HEK293 (cell line): Measurements from ENCODE around the gene BLMH.

ENCODE experiments used
- BCL11B ChIP-seq: fragments of 450-650 bp; formaldehyde crosslinking; IDR thresholded peaks from 2 replicates; pipeline ENCODE4 v1.5.1; 2016; ENCODE audit warnings: low read depth, missing biosample characterization, missing genetic modification characterization
- ZNF416 ChIP-seq: fragments of 450-650 bp; formaldehyde crosslinking; IDR thresholded peaks from 2 replicates; pipeline ENCODE4 v1.5.1; 2016; ENCODE audit warnings: missing biosample characterization, missing genetic modification characterization
- ZNF626 ChIP-seq: fragments of 450-650 bp; sonication (Bioruptor Pico); formaldehyde crosslinking; IDR thresholded peaks from 2 replicates; pipeline ENCODE4 v1.5.1; 2018; ENCODE audit warnings: missing biosample characterization, missing genetic modification characterization, inconsistent platforms
- TF ChIP-seq, protein P1 (sequence below): fragments of 450-650 bp; formaldehyde crosslinking; IDR thresholded peaks from 2 replicates; pipeline ENCODE4 v1.5.1; 2016; ENCODE audit warnings: missing biosample characterization, missing genetic modification characterization
- TF ChIP-seq, protein P2 (sequence below): fragments of 450-650 bp; formaldehyde crosslinking; IDR thresholded peaks from 2 replicates; pipeline ENCODE4 v1.5.1; 2016; ENCODE audit warnings: missing biosample characterization, missing genetic modification characterization
- TF ChIP-seq, protein P3 (sequence below): fragments of 450-650 bp; formaldehyde crosslinking; IDR thresholded peaks from 2 replicates; pipeline ENCODE4 v1.5.1; 2016; ENCODE audit warnings: missing biosample characterization, missing genetic modification characterization

- TF ChIP-seq, protein P1, sequence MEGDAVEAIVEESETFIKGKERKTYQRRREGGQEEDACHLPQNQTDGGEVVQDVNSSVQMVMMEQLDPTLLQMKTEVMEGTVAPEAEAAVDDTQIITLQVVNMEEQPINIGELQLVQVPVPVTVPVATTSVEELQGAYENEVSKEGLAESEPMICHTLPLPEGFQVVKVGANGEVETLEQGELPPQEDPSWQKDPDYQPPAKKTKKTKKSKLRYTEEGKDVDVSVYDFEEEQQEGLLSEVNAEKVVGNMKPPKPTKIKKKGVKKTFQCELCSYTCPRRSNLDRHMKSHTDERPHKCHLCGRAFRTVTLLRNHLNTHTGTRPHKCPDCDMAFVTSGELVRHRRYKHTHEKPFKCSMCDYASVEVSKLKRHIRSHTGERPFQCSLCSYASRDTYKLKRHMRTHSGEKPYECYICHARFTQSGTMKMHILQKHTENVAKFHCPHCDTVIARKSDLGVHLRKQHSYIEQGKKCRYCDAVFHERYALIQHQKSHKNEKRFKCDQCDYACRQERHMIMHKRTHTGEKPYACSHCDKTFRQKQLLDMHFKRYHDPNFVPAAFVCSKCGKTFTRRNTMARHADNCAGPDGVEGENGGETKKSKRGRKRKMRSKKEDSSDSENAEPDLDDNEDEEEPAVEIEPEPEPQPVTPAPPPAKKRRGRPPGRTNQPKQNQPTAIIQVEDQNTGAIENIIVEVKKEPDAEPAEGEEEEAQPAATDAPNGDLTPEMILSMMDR (tag by site-specific recombination), result no peak
- no peak for TF ChIP-seq ZNF626 (tag by site-specific recombination)
- no peak for TF ChIP-seq BCL11B
- TF ChIP-seq, protein P2, sequence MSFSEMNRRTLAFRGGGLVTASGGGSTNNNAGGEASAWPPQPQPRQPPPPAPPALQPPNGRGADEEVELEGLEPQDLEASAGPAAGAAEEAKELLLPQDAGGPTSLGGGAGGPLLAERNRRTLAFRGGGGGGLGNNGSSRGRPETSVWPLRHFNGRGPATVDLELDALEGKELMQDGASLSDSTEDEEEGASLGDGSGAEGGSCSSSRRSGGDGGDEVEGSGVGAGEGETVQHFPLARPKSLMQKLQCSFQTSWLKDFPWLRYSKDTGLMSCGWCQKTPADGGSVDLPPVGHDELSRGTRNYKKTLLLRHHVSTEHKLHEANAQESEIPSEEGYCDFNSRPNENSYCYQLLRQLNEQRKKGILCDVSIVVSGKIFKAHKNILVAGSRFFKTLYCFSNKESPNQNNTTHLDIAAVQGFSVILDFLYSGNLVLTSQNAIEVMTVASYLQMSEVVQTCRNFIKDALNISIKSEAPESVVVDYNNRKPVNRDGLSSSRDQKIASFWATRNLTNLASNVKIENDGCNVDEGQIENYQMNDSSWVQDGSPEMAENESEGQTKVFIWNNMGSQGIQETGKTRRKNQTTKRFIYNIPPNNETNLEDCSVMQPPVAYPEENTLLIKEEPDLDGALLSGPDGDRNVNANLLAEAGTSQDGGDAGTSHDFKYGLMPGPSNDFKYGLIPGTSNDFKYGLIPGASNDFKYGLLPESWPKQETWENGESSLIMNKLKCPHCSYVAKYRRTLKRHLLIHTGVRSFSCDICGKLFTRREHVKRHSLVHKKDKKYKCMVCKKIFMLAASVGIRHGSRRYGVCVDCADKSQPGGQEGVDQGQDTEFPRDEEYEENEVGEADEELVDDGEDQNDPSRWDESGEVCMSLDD (tag by site-specific recombination), result no peak
- TF ChIP-seq, protein P3, sequence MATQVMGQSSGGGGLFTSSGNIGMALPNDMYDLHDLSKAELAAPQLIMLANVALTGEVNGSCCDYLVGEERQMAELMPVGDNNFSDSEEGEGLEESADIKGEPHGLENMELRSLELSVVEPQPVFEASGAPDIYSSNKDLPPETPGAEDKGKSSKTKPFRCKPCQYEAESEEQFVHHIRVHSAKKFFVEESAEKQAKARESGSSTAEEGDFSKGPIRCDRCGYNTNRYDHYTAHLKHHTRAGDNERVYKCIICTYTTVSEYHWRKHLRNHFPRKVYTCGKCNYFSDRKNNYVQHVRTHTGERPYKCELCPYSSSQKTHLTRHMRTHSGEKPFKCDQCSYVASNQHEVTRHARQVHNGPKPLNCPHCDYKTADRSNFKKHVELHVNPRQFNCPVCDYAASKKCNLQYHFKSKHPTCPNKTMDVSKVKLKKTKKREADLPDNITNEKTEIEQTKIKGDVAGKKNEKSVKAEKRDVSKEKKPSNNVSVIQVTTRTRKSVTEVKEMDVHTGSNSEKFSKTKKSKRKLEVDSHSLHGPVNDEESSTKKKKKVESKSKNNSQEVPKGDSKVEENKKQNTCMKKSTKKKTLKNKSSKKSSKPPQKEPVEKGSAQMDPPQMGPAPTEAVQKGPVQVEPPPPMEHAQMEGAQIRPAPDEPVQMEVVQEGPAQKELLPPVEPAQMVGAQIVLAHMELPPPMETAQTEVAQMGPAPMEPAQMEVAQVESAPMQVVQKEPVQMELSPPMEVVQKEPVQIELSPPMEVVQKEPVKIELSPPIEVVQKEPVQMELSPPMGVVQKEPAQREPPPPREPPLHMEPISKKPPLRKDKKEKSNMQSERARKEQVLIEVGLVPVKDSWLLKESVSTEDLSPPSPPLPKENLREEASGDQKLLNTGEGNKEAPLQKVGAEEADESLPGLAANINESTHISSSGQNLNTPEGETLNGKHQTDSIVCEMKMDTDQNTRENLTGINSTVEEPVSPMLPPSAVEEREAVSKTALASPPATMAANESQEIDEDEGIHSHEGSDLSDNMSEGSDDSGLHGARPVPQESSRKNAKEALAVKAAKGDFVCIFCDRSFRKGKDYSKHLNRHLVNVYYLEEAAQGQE (tag by site-specific recombination), result no peak
- TF ChIP-seq ZNF416 (tag by site-specific recombination), result no peak
These were observed 58.8 kb downstream of the BLMH start for GRCh38 chr17:30232824-30233427.
